NCI-H748 treated with DMSO at 0.1 percent for 48 hours (cell line): ENCODE data around the gene MATK.
"Not testable (repeated sequence)": the region's sequence is repeated elsewhere in the genome, so short reads cannot be mapped to it uniquely, and the experiment has no call there.

Experiments used
- DNase-seq: peaks from one replicate; lab custom pipeline; 2025; lab: John Stamatoyannopoulos, UW

MATK gene

GRCh38 chr19:3770136-3770999 lies 15.8 kb downstream of the MATK start:
- no peak for DNase-seq

DNA sequence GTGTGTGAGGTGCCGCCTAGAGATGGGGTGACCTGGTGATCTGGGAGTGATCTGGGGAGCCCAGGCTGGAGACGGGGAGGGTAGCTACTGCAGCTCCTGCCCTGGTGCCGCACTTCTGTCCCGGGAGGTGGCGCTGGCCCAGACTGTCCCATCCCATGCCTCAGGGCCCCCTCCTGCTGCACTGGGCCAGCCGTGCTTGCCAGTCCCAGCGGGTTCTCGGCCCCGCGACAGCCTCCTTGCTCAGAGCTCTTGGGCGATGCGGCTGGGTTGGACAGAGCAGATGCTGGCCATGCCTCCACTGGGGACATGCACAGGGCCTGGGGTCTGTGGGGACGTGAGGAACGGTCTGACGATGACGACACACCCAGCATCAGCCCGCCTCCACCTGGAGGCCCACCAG lies 16.7 kb downstream of the MATK start:
- no peak for DNase-seq

DNA sequence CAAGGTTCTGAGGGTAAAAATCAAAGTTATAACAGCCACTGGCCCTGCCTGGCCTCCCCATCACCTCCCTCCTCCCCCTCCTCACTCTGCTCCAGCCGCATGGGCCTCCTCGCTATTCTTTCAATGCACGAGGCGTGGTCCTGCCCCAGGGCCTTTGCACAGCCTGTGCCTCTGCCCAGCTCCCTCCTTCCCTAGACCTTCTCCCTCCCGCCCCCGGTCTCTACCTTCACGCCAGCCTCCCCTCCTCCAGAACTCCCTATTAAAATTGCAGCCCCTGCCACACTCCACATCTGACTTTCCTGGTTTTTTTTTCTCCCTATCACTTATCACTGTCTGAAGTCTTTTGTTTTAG lies 17.5 kb downstream of the MATK start:
- no peak for DNase-seq

GRCh38 chr19:3768015-3768747 lies 18.0 kb downstream of the MATK start:
- DNase-seq = no peak

DNA sequence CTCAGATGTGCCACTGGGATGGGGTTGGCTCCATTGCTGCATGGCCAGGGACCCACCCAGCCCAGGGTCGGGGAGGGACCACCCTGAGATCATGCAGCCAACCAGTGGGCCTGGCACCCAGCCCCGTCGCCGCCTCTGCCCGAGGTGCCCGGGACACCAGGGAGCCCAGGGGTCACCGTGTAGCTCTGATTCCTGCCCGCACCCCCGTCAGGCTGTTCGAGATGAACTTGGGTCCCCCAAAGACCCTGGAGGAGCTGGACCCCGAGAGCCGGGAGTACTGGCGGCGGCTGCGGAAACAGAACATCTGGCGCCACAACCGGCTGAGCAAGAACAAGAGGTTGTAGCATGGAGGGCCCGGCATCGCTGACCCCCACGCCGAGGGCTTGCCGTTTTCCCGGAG lies 19.1 kb downstream of the MATK start:
- no peak for DNase-seq

DNA sequence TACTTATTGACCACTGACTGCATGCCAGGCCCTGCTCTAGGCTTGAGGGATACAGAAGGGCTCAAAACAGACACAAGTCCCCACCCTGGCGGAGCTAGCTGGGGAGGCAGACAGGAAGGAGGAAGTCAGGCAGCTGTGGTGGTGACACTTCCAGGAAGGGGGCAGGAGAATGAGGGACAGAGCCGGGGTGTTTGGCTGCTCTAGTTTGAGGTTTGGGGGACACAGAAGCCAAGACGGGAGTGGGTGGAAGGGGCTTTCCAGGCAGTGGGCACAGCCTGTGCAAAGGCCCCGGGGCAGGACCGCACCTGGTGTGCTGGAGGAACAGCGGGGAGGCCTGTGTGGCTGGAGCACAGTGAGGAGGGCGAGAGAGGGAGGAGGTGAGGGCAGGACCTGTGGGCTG lies 19.7 kb downstream of the MATK start:
- DNase-seq = no peak

DNA sequence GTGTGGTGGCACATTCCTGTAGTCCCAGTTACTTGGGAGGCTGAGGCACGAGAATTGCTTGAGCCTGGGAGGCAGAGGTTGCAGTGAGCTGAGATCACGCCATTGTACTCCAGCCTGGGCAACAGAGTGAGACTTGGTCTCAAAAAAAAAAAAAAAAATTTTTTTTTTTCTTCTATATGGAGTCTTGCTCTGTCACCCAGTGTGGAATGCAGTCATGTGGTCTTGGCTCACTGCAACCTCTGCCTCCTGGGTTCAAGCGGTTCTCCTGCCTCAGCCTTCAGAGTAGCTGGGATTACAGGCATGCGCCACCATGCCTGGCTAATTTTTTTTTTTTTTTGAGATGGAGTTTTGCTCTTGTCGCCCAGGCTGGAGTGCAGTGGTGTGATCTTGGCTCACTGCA lies 20.4 kb downstream of the MATK start:
- not testable (repeated sequence) for DNase-seq

- no peak for DNase-seq
These were observed 21.1 kb downstream of the MATK start for GRCh38 chr19:3765121-3765520.

DNA sequence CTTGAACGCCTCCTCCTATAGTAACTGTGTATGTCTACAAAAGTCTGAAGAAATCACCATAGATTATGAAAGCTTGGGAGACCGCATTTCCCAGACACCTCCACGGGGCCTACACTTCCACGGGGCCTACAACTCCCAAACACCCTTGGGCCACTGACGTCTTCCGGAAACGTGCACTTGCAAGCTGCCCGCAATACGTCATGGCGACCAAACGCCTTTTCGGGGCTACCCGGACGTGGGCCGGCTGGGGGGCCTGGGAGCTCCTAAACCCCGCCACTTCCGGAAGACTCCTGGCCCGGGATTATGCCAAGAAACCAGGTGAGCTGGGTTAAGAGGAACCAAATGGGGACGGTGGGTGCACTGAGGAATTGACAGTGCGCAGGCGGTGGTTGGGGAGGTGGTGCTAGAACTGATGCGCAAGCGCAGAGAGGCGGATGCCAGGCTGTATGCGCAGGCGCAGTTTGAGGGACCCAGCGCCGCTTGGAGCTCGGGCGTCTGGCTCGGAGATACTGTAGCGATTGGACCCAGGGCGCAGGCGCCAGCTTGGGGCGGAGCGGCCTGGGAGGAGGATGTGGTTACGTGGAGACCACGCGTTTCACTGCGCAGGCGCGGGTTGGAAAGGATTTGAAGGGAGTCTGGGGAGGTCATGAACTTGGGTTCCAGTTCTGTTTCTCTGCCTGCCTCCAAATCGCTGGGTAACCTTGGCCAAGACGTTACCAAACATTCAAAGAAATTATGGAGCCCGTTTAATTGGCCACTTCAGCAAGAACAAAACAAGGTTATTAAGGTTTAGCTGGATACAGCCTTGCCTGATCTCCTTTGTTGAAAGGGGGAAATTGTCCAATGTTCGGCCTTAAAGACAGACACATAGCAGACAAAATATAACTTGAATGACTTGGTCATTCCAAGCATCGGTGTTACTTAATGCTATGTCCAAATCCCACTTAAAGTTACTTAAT lies 23.4 kb downstream of the MATK start, which contains the start of gene MRPL54:
MRPL54 (plus strand) TSS at position 182 of the 959 bp plus-strand sequence; CDS start at position 201, 19 bp downstream.
- peak; percentile 85 for DNase-seq

- DNase-seq = no peak
These were observed 24.1 kb downstream of the MATK start for GRCh38 chr19:3762130-3762473.

DNA sequence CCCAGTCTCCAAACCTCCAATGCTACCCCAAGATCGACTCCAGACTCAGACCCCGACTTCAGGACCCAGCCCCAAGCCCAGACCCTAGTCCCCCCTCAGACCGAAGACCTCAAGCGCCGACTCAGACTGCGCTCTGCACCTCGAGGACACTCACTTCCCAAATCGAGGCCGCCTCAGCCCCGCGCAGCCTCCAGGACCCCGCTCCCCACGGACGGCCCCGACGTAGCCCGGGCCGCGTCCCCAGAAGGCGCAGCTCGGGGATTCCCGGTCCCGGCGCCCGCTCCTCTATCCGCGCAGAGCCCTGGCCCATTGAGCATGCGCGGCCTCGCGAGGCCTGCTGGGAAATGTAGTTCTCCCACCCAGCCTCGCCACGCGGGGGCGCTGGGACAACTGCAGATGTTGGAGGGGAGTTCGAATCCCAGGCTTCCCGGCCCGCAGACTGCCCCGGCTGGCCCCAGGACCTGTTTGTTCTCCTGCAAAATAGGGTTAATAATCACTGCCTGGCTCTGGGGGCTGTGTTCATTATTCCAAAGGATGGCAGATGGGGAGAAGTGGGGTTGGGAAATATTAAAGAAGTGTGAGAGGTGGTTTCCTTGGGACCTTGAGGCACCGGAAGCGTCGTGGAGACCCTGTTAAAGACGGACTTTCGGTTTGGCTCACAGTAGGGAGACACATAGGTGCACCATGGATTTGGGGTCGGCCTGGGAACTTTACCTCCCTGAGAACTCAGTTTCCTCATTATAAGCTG lies 24.6 kb downstream of the MATK start, which contains the start of gene APBA3:
APBA3 (minus strand) TSS at position 311 of the 748 bp plus-strand sequence. CDS start 1,428 bp downstream, outside the sequence.
- DNase-seq = peak; percentile 26

DNA sequence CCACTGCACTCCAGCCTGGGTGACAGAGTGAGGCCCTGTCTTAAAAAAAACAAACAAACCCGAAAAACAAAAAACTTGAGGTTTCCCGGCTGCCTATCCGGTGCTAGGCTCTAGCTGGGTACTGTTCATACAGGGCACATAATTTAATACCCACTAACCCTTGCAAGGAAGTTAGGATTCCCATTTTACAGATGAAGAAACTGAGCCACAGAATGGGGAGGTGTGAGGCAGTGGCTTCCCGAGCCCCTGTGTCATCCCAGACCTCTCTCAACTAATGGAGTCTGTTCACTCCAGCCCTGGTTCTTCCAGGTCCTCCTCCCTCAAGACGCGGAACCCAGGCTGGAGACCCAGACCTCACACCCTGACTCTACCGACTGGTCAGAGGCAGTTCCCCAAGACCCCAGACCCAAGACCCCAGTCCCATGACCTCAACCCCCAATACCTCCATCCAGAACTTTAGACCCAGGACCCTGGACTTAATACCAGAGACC lies 25.3 kb downstream of the MATK start:
- DNase-seq = no peak

DNA sequence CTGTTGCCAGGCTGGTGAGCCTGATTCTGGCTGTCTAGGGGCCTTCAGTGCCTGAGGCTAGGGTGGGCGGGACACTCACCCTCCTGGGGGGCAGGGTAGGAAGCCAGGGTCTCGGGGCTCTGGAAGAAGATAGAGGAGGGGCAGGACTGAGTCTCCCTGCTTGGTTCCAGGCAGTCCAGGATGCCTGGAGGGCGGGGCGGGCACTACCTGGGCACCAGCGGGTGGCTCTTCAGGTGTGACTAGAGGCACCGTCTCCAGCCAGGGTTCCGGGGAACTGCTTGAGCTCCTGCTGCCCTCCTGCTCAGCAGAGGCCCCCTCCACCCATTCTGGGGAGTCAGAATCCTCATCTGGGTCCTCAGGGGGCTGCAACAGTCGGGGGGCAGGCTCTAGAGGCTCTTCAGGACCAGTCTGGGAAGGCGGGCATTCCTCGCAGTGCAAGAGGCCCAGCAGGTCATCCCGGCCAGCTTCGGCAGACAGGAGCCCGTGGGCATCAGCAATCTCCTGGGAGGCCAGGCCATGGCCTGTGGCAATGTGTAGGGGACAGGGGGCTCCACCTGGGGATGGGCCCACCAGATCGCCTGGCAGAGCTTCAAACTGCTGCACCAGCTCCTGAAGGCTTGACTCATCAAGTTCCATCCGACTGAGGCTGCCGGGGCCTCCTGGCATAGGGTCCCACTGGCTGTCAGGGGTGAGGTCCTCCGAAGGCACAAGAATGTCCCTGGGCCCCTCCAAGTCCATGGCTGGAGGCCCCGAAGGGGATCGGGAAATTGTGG lies 26.5 kb downstream of the MATK start:
- DNase-seq = no peak

DNA sequence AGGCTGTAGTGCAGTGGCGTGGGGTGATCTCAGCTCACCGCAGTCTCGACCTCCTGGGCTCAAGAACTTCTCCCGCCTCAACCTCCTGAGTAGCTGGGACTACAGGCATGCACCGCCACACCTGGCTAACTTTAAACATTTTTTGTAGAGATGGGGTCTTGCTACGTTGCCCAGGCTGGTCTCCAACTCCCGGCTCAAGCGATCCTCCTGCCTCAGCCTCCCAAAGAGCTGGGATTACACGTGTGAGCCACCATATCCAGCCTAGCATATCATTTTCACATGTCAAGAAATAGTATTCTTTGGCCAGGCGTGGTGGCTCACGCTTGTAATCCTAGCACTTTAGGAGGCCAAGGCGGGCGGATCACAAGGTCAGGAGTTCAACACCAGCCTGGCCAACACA lies 27.9 kb downstream of the MATK start:
- not testable (repeated sequence) for DNase-seq

- not testable (repeated sequence) for DNase-seq
These were observed 28.5 kb downstream of the MATK start for GRCh38 chr19:3757705-3758104.

DNA sequence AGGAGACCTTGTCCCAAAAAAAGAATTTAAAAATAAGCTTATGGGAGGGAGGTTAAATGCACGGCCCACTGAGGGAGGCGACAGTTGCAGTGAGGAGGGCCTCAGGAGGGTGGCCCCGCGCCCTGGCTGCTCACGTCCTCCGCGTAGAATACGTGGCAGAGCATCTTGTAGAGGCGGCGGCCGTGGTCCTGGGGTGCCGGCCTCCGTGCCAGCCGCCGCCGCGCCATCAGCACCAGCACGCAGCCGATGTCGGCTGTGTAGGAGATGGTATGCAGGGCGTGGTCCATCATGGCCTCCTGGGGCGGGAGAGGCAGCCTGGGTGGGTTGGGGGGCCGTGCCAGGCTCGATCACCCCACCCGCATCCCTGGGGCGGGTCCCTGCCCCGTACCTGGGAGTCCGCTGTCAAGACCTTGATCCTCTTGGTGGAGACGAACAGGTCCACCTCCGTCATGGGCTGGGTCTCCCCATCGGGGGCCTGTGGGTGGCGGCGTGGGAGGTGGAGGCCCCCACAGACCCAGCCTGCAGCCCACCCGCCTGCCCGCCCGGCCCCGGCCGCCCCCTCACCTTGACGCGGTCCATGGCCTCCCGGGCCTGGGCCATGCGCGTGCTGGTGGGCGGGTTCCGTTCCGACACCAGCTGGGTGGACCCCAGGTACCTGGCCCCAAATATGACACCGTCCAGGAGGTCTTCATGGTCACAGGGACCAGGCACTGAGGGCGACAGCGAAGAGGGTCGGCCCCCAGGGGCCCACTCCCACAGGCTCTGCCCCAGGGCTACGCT lies 32.4 kb downstream of the MATK start:
- no peak for DNase-seq

- no peak for DNase-seq
These were observed 33.7 kb downstream of the MATK start for GRCh38 chr19:3752492-3752891.

GRCh38 chr19:3751236-3751635 lies 34.9 kb downstream of the MATK start:
- no peak for DNase-seq

DNA sequence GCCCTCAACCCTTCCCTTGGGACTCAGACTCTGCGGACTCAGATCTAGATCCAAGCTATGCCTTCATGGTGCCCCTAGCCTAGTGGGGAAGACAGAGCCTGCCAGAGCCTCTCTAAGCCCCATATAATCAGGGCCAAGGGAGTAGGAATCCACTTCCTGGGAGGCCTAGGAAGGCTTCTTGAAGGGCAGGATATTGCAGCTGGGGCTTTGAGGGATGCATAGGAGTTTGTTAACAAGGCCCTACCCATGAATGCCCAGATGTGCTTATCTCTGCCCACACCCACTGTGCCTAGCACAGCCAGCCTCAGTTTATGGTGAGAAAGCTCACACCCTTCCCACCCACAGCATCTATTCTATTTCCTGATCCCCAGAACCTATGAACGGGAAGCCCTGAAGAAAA lies 36.0 kb downstream of the MATK start:
- DNase-seq = no peak

GRCh38 chr19:3748965-3749364 lies 37.2 kb downstream of the MATK start:
- DNase-seq = no peak
